Forelimb muscle (tissue), 1 donor: ENCODE data around the gene CPSF7. TPM values are rescaled to one million over a fixed set of nuclear protein-coding genes. Genes with fewer than 3 reads are reported as not detected.

ENCODE experiments used
- DNase-seq: peaks from one replicate; pipeline ENCODE4 v3.0.0-alpha.2; 2013; ENCODE audit warnings: low read depth
- polyA plus RNA-seq: library from polyadenylated mRNA; unstranded; fragments of 120-200 nt; gene quantifications from one replicate; pipeline ENCODE4 v1.2.1, GENCODE V29; 2013; ENCODE audit not compliant: insufficient read length

Gene CPSF7
- polyA plus RNA-seq, 1 donor, result 72.1 TPM

DNA sequence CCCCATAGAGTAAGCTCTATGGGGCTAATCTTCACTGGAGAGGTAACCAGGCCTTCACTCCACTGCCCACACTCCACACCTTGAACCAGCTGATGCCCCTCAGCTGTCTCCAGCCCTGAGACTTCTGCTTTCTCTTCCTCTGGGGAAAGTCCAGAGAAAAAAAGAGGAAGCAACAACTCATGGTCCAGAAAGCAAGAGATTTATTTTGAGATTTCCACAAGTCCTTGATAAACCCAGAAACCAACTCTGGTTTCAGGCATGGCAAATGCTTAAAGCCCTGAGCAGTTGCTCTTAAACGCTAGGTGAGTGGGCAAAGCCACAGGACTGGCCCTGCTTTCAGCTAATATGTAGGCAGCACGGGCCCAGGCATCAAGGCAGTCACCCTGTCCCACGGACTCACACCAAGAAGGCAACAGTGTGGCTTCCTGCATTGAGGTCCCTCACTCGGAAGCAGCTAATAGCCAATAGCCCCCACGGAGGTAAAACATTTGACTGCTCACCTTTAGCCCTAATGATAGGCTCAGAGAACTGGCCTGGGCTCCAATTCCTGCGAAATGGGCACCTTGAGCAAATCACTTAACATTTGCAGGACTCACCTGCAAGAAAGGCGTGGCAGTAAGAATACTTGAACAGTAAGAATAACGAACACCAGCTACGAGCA lies 72.4 kb downstream of the CPSF7 start:
- no peak for DNase-seq

DNA sequence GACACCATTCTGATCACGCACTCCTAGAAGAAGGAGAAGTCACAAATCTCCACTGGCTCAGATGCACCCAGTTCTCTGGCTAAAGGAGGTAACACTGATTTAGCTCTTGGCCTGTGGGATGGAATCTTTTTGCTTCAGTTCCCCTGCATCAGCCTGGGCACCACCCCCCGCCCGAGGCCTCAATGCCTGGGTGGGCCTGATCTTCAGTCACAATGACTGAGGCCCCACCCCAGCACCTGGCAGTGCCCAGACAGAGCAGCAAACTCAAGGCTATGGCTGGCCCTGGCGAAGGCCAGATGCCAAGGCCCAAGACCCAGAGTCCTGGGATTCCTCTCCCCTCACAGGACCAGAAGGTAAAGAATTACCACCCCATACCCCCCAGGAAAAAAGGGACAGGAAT lies 73.1 kb downstream of the CPSF7 start:
- no peak for DNase-seq

DNA sequence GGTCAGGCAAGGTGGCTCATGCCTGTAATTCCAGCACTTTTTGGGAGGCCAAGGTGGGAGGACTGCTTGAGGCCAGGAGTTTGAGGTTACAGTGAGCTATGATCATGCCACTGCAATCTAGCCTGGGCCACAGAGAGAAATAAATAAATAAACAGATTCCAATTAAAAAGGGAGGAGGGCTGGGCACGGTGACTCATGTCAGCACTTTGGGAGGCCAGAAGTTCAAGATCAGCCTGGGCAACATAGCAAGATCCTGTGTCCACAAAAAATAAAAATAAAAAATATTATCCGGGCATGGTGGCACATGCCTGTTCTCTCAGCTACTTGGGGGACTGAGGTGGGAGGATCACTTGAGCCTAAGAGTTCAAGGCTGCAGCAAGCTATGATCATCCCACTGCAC lies 75.6 kb downstream of the CPSF7 start:
- DNase-seq, result no peak

DNA sequence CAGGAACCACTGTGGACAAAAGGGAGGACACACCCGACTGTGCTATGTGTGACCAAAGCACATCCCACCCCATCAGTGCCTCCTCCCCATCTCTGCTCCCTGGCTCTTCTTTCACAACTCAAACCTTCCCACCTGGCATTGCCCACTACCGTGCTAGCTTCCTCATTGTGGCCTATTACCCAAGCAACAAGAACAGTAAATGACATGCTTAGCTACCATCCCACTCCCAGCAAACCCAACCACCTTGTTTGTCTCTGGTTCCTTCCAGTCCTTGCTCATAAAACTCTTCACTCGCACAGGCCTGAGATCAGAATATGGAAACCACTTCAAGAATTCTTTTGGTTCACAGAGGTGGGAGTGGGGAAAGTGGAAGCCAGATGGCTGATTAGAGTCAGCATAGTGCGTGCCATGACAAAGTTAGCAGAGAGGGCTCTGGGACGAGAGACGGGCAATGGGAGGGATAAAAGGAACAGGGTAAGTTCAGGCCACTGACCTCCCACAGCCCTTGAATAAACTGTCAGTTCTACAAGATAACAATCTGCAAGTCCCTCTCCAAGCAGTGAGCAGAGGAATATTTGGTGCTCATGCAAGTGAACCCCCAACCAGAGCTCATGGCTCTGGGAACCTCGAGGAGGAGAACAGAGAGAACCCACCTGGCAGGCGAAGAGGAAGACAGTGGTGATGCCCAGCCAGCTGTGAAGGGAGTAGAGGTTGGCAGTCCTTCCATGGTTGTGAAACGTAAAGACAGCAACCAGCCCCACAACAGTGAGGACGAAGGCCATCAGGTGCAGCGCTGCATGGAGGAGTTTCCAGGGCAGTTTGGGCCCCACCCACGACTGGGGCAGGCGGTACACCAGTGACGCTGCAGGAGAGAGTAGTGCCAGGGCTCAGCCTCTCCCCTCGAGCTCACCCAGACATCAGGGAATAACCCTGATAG lies 76.4 kb downstream of the CPSF7 start:
- DNase-seq, result no peak

Other genes with a start within 250 kb of the CPSF7 start
- 1.5 TPM for gene PGA3, start 226.5 kb downstream of the CPSF7 start, polyA plus RNA-seq
- gene PGA4, start 207.6 kb downstream of the CPSF7 start, polyA plus RNA-seq, result 1.1 TPM
- 1.7 TPM for gene PGA5, start 188.8 kb downstream of the CPSF7 start, polyA plus RNA-seq
- gene VWCE, start 134.7 kb downstream of the CPSF7 start, polyA plus RNA-seq, result 11.0 TPM
- 195 TPM for gene DDB1, start 96.9 kb downstream of the CPSF7 start, polyA plus RNA-seq
- 18.5 TPM for gene TKFC, start 96.7 kb downstream of the CPSF7 start, polyA plus RNA-seq
- 16.4 TPM for gene CYB561A3, start 68.1 kb downstream of the CPSF7 start, polyA plus RNA-seq
- gene TMEM138, start 67.6 kb downstream of the CPSF7 start, polyA plus RNA-seq, result 19.1 TPM
- 13.1 TPM for gene TMEM216, start 37.4 kb downstream of the CPSF7 start, polyA plus RNA-seq
- gene SDHAF2, start 149 bp upstream of the CPSF7 start, polyA plus RNA-seq, result 27.8 TPM
- 0.14 TPM for gene LRRC10B, start 78.8 kb upstream of the CPSF7 start, polyA plus RNA-seq
- 3.3 TPM for gene SYT7, start 151.1 kb upstream of the CPSF7 start, polyA plus RNA-seq